ENCODE measurements around the gene PRMT1.

GRCh38 chr19:49699364-49699763, 22.3 kb downstream of the PRMT1 start:
- no peak for TF ChIP-seq POLR2AphosphoS5 (IDR thresholded peaks at IDR 0.05)
- no peak for TF ChIP-seq CTCF (IDR thresholded peaks at IDR 0.05)
- no peak for TF ChIP-seq EP300 (IDR thresholded peaks at IDR 0.05; ENCODE audit: low read depth)
- no peak for TF ChIP-seq POLR2A (IDR thresholded peaks at IDR 0.05)

All from transverse colon (tissue), 4 donors.